Breast epithelium (tissue), 3 donors: ENCODE data around the gene HLA-DRB1.

Source experiments
- CTCF ChIP-seq, 3 donors: fragments of 450-650 bp; IDR thresholded peaks; one replicate each; pipeline ENCODE4 v1.5.1; 2016 to 2017; ENCODE audit warnings: antibody characterized with exemption in 3 of 3, mild to moderate bottlenecking in 3 of 3, moderate library complexity in 3 of 3
- POLR2A ChIP-seq: fragments of 450-650 bp; IDR thresholded peaks from one replicate; pipeline ENCODE4 v1.6.1; 2016; ENCODE audit warnings: antibody characterized with exemption, mild to moderate bottlenecking, moderate library complexity
- POLR2AphosphoS5 ChIP-seq, 3 donors: sonication (generic); formaldehyde crosslinking; IDR thresholded peaks; one replicate each; pipeline ENCODE4 v1.6.1; 2017; ENCODE audit warnings: antibody characterized with exemption in 3 of 3

GRCh38 chr6:32551410-32551809, 38.2 kb downstream of the HLA-DRB1 start:
- TF ChIP-seq CTCF (IDR thresholded peaks at IDR 0.05): no peak
- TF ChIP-seq POLR2AphosphoS5 (IDR thresholded peaks at IDR 0.05): no peak
- no peak for TF ChIP-seq POLR2A
